Osteoblast (primary cell): ENCODE measurements around the gene KLHL7. TPM values are rescaled to one million over a fixed set of nuclear protein-coding genes. Genes with fewer than 3 reads are reported as not detected.

Experiments used
- DNase-seq: peaks from one replicate; pipeline ENCODE4 v3.0.0; 2011; ENCODE audit warnings: low spot score, mixed read lengths; ENCODE audit not compliant: insufficient read length; ENCODE audit errors: missing footprints
- H2AFZ ChIP-seq: 2 replicates; pipeline ENCODE4 v1.6.0; 2011; ENCODE audit warnings: mild to moderate bottlenecking, low read length
- H3K27ac ChIP-seq: 2 replicates; pipeline ENCODE4 v1.5.1; 2011; ENCODE audit warnings: mild to moderate bottlenecking, low read depth, low read length, moderate library complexity
- H3K27me3 ChIP-seq: 2 replicates; pipeline ENCODE4 v1.6.0; 2012; ENCODE audit warnings: mild to moderate bottlenecking, control low read depth, inconsistent platforms, low read length, moderate library complexity; ENCODE audit not compliant: insufficient read depth
- H3K36me3 ChIP-seq: 2 replicates; pipeline ENCODE4 v1.5.1; 2011; ENCODE audit warnings: mild to moderate bottlenecking, low read length, control low read depth, moderate library complexity; ENCODE audit not compliant: insufficient read depth
- H3K4me1 ChIP-seq: 2 replicates; pipeline ENCODE4 v1.5.1; 2011; ENCODE audit warnings: mild to moderate bottlenecking, low read length, control low read depth, moderate library complexity; ENCODE audit not compliant: insufficient read depth
- H3K4me2 ChIP-seq: 2 replicates; pipeline ENCODE4 v1.6.0; 2011; ENCODE audit warnings: mild to moderate bottlenecking, low read length; ENCODE audit not compliant: insufficient read depth
- H3K4me3 ChIP-seq: fragments of 200-600 bp; sonication (generic); 3 replicates; pipeline ENCODE4 v1.5.1; 2012; ENCODE audit warnings: mild to moderate bottlenecking, low read length, inconsistent platforms; ENCODE audit not compliant: insufficient read depth
- H3K79me2 ChIP-seq: 2 replicates; pipeline ENCODE4 v1.6.0; 2012; ENCODE audit warnings: mild to moderate bottlenecking, low read length, control low read depth, inconsistent platforms; ENCODE audit not compliant: insufficient read depth
- H3K9me3 ChIP-seq: 2 replicates; pipeline ENCODE4 v1.5.1; 2011; ENCODE audit warnings: low read depth, low read length, control low read depth
- H4K20me1 ChIP-seq: 2 replicates; pipeline ENCODE4 v1.6.0; 2012; ENCODE audit warnings: mild to moderate bottlenecking, low read length, control low read depth; ENCODE audit not compliant: insufficient read depth
- CTCF ChIP-seq: IDR thresholded peaks from 2 replicates; pipeline ENCODE4 v1.5.1; 2011; ENCODE audit warnings: mild to moderate bottlenecking, low read depth, low read length, moderate library complexity; ENCODE audit errors: extremely low read depth
- total RNA-seq: library from RNA; depleted of rRNA; stranded (reverse); fragments of >200 nt; gene quantifications from 2 replicates; pipeline ENCODE4 v1.2.3, GENCODE V29; 2012

Gene KLHL7
- total RNA-seq, 1 donor, result 44.2 TPM

GRCh38 chr7:23098460-23098859 is 7.1 kb upstream of the KLHL7 start:
- H3K4me2 ChIP-seq, result no peak overlapping the region
- no peaks in the 10 kb centered on the region for H3K36me3 ChIP-seq
- H2AFZ ChIP-seq, result no peak overlapping the region
- H4K20me1 ChIP-seq, result no peaks in the 10 kb centered on the region
- TF ChIP-seq CTCF, result no peak
- H3K27me3 ChIP-seq, result no peaks in the 10 kb centered on the region
- no peak overlapping the region for H3K4me3 ChIP-seq
- peaks cover 4% of the 10 kb centered on the region for H3K4me1 ChIP-seq
- no peak overlapping the region for H3K27ac ChIP-seq
- no peaks in the 10 kb centered on the region for H3K79me2 ChIP-seq
- no peak for DNase-seq
- peaks cover 4% of the 10 kb centered on the region for H3K9me3 ChIP-seq

GRCh38 chr7:23100697-23101096 is 4.9 kb upstream of the KLHL7 start:
- H3K9me3 ChIP-seq, result peaks cover 2% of the 10 kb centered on the region
- no peak overlapping the region for H3K4me2 ChIP-seq
- no peaks in the 10 kb centered on the region for H4K20me1 ChIP-seq
- H3K27me3 ChIP-seq, result no peaks in the 10 kb centered on the region
- H3K36me3 ChIP-seq, result no peaks in the 10 kb centered on the region
- H2AFZ ChIP-seq, result no peak overlapping the region
- no peaks in the 10 kb centered on the region for H3K79me2 ChIP-seq
- H3K4me1 ChIP-seq, result peaks cover 4% of the 10 kb centered on the region
- no peak overlapping the region for H3K27ac ChIP-seq
- no peak for DNase-seq
- no peak overlapping the region for H3K4me3 ChIP-seq
- TF ChIP-seq CTCF, result no peak

- TF ChIP-seq CTCF, result no peak
- H2AFZ ChIP-seq, result peak overlapping the region; percentile 97
- no peaks in the 10 kb centered on the region for H3K27me3 ChIP-seq
- peaks cover 33% of the 10 kb centered on the region for H4K20me1 ChIP-seq
- peaks cover 17% of the 10 kb centered on the region for H3K4me1 ChIP-seq
- DNase-seq, result no peak
- peak overlapping the region; percentile 99 for H3K4me2 ChIP-seq
- no peaks in the 10 kb centered on the region for H3K9me3 ChIP-seq
- peak overlapping the region; percentile 99 for H3K4me3 ChIP-seq
- H3K79me2 ChIP-seq, result peaks cover 43% of the 10 kb centered on the region
- peak overlapping the region; percentile 86 for H3K27ac ChIP-seq
- no peaks in the 10 kb centered on the region for H3K36me3 ChIP-seq
Observed at GRCh38 chr7:23105086-23105643, 420 bp upstream of the KLHL7 start.

- no peaks in the 10 kb centered on the region for H3K9me3 ChIP-seq
- TF ChIP-seq CTCF, result no peak
- H3K27ac ChIP-seq, result peak overlapping the region; percentile 86
- no peaks in the 10 kb centered on the region for H3K27me3 ChIP-seq
- DNase-seq, result peak; percentile 77
- peak overlapping the region; percentile 99 for H3K4me3 ChIP-seq
- peak overlapping the region; percentile 99 for H3K4me2 ChIP-seq
- H3K36me3 ChIP-seq, result no peaks in the 10 kb centered on the region
- peaks cover 51% of the 10 kb centered on the region for H3K79me2 ChIP-seq
- H4K20me1 ChIP-seq, result peaks cover 39% of the 10 kb centered on the region
- peaks cover 17% of the 10 kb centered on the region for H3K4me1 ChIP-seq
- H2AFZ ChIP-seq, result peak overlapping the region; percentile 97
Observed at GRCh38 chr7:23106057-23106822, 655 bp downstream of the KLHL7 start.
